ENCODE results near the gene THAP8.

The THAP8 gene

DNA sequence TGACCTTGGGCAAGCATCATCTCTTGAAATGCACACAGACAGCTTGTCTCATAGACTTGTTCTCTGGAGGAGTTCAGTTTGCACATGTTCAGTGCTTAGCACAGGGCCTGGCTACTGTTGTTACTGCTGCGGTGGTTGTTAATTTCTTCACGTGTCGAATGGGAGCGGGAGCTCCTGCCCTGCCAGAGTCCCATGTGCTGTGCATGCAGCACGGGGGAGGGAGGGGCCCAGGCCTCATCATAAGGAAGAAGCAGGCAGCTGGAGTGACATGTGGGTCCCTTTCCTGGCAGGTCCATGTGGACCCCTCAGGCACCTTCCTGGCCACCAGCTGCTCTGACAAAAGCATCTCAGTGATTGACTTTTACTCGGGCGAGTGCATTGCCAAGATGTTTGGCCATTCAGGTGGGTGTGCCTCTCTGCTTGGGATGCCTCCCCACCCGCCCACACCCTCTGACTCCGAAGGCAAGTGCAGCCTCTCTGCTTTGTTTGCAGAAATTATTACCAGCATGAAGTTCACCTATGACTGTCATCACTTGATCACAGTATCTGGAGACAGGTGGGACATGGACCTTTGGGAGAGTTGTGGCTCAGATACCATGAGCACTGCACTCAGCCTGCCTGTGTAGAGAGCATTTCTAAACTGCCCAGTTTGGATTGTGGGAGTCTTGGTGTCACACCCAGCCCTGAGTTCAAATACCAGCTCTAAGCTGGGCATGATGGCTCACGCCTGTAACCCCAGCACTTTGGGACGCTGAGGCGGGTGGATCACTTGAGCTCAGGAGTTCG is 37.0 kb upstream of the THAP8 start:
- TF ChIP-seq, protein P1, sequence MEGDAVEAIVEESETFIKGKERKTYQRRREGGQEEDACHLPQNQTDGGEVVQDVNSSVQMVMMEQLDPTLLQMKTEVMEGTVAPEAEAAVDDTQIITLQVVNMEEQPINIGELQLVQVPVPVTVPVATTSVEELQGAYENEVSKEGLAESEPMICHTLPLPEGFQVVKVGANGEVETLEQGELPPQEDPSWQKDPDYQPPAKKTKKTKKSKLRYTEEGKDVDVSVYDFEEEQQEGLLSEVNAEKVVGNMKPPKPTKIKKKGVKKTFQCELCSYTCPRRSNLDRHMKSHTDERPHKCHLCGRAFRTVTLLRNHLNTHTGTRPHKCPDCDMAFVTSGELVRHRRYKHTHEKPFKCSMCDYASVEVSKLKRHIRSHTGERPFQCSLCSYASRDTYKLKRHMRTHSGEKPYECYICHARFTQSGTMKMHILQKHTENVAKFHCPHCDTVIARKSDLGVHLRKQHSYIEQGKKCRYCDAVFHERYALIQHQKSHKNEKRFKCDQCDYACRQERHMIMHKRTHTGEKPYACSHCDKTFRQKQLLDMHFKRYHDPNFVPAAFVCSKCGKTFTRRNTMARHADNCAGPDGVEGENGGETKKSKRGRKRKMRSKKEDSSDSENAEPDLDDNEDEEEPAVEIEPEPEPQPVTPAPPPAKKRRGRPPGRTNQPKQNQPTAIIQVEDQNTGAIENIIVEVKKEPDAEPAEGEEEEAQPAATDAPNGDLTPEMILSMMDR (IDR thresholded peaks at IDR 0.05; ENCODE audit: insufficient read depth, low read length) = no peak
- TF ChIP-seq, protein P2, sequence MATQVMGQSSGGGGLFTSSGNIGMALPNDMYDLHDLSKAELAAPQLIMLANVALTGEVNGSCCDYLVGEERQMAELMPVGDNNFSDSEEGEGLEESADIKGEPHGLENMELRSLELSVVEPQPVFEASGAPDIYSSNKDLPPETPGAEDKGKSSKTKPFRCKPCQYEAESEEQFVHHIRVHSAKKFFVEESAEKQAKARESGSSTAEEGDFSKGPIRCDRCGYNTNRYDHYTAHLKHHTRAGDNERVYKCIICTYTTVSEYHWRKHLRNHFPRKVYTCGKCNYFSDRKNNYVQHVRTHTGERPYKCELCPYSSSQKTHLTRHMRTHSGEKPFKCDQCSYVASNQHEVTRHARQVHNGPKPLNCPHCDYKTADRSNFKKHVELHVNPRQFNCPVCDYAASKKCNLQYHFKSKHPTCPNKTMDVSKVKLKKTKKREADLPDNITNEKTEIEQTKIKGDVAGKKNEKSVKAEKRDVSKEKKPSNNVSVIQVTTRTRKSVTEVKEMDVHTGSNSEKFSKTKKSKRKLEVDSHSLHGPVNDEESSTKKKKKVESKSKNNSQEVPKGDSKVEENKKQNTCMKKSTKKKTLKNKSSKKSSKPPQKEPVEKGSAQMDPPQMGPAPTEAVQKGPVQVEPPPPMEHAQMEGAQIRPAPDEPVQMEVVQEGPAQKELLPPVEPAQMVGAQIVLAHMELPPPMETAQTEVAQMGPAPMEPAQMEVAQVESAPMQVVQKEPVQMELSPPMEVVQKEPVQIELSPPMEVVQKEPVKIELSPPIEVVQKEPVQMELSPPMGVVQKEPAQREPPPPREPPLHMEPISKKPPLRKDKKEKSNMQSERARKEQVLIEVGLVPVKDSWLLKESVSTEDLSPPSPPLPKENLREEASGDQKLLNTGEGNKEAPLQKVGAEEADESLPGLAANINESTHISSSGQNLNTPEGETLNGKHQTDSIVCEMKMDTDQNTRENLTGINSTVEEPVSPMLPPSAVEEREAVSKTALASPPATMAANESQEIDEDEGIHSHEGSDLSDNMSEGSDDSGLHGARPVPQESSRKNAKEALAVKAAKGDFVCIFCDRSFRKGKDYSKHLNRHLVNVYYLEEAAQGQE (IDR thresholded peaks at IDR 0.05; ENCODE audit: insufficient replicate concordance, low read depth) = no peak
- TF ChIP-seq SPI1 (IDR thresholded peaks at IDR 0.05; ENCODE audit: borderline replicate concordance, low read depth) = no peak
- no peak for TF ChIP-seq POLR2AphosphoS5 (IDR thresholded peaks at IDR 0.05; ENCODE audit: low read depth)
- TF ChIP-seq GABPA (IDR thresholded peaks at IDR 0.05; ENCODE audit: low read depth) = no peak
- H3K27me3 ChIP-seq (ENCODE audit: insufficient read depth, poor library complexity, severe bottlenecking) = no peaks in the 10 kb centered on the region
- DNase-seq (ENCODE audit: low read depth in 1 of 2, low spot score in 1 of 2) = no peak

DNA sequence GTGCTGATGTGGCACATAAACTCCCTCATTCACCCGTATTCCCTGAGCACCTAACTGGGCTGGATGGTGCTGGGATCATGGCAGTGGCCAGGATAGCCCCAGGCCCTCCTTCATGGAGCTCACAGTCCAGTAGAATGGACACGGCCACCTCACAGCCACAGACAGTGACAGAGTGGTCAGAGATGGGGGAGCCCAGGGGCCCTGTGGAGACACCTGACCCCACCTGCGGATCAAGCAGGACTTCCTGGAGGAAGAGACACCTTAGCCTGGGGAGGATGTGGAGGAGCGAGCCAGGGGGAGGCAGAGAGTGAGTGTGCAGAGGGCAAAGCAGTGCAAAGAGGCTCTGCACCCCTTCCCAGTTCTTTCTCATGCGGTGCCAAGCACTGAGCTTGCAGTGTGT is 35.8 kb upstream of the THAP8 start:
- no peak overlapping the region for H3K27ac ChIP-seq (replicated peaks)
- no peak overlapping the region for H3K4me3 ChIP-seq (replicated peaks; ENCODE audit: insufficient read depth, low read length)
- no peak for DNase-seq (ENCODE audit: low read depth in 1 of 2, low spot score in 1 of 2)
- H3K27me3 ChIP-seq (ENCODE audit: insufficient read depth, poor library complexity, severe bottlenecking) = no peaks in the 10 kb centered on the region
- TF ChIP-seq, protein P1 (IDR thresholded peaks at IDR 0.05; ENCODE audit: insufficient read depth, low read length) = no peak
- TF ChIP-seq, protein P2 (IDR thresholded peaks at IDR 0.05; ENCODE audit: insufficient replicate concordance, low read depth) = no peak
- TF ChIP-seq SPI1 (IDR thresholded peaks at IDR 0.05; ENCODE audit: borderline replicate concordance, low read depth) (no peak), GABPA (IDR thresholded peaks at IDR 0.05; ENCODE audit: low read depth) (no peak), POLR2AphosphoS5 (IDR thresholded peaks at IDR 0.05; ENCODE audit: low read depth) (no peak)

More for the DNA sequence above, 37.0 kb upstream of the THAP8 start:
- Histone ChIP-seq H3K27ac (replicated peaks) (no peak overlapping the region), H3K4me3 (replicated peaks; ENCODE audit: insufficient read depth, low read length) (no peak overlapping the region)

DNA sequence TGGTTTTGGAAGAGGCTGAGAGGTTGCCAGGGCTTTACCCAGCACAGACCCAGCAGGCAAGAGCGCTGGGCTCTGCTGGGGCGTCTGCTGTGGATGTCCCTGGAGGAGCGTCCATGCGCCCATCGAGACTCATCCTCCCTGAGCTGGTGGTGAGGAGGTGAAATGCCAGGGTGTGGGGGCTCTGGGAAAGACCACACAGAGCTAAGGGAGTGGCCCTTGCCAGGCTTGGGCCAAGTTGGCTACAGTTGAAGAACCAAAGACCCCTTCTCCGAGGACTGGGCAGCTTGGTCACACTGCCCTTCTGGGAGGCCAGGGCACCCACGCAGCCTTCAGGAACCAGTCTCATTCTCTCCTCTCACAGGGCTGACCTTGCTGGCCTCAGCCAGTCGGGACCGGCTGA is 32.2 kb upstream of the THAP8 start:
- DNase-seq (ENCODE audit: low read depth in 1 of 2, low spot score in 1 of 2) = no peak
- Histone ChIP-seq H3K27me3 (ENCODE audit: insufficient read depth, poor library complexity, severe bottlenecking) (no peaks in the 10 kb centered on the region), H3K4me3 (replicated peaks; ENCODE audit: insufficient read depth, low read length) (no peak overlapping the region), H3K27ac (replicated peaks) (no peak overlapping the region)
- TF ChIP-seq, protein P1 (IDR thresholded peaks at IDR 0.05; ENCODE audit: insufficient read depth, low read length) = no peak
- TF ChIP-seq, protein P2 (IDR thresholded peaks at IDR 0.05; ENCODE audit: insufficient replicate concordance, low read depth) = no peak
- no peak for TF ChIP-seq GABPA (IDR thresholded peaks at IDR 0.05; ENCODE audit: low read depth)
- no peak for TF ChIP-seq SPI1 (IDR thresholded peaks at IDR 0.05; ENCODE audit: borderline replicate concordance, low read depth)
- no peak for TF ChIP-seq POLR2AphosphoS5 (IDR thresholded peaks at IDR 0.05; ENCODE audit: low read depth)

Measured in HL-60 (cell line).